ENCODE measurements around the gene PRKCH.
"Not testable (repeated sequence)": the region's sequence is repeated elsewhere in the genome, so short reads cannot be mapped to it uniquely, and the experiment has no call there.

PRKCH gene

DNA sequence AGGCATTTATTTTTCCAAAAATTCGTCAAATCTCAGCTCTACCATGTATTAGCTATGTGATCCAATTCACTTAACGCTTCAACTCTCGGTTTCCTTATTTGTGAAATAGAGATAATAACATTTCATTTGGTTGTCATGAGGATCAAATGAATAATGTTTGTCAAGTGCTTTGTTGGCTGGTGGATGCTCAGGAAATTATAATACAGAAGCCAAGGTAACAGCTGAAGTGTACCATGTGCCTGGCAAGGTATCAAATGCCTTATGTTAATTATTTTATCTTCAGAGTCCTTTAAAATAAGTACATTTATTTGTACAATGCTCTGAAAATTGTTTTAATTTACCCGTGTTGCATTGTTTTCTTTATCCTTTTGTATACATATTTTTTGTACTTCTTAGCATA lies 6.1 kb upstream of the PRKCH start:
- DNase-seq: no peak

DNA sequence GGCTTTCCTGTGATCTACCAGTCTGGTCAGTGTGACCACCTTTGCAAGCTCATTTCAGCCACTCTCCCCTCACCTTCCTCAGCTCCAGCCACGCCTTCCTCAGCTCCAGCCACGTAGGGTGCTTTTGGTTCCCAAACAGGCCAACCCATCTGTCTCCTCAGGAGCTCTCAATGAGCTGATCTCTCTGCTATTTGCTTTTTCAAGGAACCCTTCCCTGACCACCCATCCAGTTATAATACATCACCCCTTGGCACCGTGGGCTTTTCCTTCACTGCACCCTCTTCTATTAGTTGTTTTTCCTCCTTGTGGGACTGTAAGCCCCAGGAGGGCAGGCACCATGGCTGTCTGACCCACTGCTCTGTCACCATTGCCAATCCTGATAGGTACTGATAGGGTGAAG lies 2.3 kb upstream of the PRKCH start:
- DNase-seq: no peak

DNA sequence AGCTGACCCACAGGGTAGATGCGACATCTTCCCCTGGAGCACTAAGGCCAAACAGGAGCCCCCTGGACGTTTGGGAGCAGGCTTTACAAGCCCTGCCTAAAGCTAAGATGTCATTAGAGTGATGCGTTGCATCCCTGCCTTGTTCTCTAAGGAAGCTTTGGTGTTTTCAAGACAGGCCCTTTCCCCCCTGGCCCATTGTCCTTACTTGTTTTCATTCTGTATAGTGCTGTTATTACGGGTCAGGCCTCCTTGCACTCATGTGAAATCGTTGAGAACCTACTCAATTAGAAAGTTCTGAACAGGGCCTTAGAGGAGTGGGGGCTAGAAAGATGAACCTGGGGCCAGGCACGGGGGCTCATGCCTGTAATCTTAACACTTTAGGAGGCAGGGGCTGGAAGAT lies 1.7 kb upstream of the PRKCH start:
- DNase-seq: no peak

DNA sequence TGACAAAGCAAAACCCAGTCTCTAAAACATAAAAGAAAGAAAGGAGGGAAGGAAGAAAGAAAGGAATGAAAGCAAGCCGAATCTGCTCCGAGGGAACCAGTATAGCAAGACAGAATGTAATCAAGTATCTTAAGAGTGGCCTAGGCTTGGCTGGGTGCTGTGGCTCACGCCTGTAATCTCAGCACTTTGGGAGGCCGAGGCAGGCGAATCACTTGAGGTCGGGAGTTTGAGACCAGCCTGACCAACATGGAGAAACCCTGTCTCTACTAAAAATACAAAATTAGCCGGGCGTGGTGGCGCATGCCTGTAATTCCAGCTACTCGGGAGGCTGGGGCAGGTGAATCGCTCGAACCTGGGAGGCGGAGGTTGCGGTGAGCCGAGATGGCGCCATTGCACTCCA lies 1.2 kb upstream of the PRKCH start:
- not testable (repeated sequence) for DNase-seq

DNA sequence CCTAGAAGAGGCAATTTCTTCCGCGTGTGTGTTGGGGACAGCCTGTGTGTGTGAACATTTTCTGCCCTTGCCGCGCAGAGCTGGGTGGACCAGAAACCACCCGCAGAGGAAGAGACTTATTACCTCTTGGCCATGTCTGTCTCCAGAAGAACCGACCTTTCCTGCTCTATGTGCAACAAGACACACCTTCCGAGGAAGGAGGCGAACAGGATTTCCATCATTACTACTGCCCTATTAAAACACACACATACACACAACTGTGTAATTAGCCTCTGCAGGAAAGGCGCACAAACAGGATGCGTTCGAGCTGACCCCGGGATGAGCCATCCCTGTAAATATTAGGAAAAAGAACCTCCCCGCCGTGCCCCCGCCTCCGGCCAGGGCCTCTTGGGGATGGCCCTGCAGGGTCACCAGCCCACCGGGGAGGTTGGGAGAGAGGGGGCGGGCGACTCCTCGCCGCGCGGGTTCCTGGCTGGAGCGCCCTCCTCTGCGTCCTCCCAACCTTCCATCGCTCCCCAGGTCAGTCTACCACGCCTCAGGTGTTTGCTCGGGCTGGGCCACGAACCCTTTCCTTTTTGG lies 484 bp upstream of the PRKCH start:
- peak; percentile 28 for DNase-seq

DNA sequence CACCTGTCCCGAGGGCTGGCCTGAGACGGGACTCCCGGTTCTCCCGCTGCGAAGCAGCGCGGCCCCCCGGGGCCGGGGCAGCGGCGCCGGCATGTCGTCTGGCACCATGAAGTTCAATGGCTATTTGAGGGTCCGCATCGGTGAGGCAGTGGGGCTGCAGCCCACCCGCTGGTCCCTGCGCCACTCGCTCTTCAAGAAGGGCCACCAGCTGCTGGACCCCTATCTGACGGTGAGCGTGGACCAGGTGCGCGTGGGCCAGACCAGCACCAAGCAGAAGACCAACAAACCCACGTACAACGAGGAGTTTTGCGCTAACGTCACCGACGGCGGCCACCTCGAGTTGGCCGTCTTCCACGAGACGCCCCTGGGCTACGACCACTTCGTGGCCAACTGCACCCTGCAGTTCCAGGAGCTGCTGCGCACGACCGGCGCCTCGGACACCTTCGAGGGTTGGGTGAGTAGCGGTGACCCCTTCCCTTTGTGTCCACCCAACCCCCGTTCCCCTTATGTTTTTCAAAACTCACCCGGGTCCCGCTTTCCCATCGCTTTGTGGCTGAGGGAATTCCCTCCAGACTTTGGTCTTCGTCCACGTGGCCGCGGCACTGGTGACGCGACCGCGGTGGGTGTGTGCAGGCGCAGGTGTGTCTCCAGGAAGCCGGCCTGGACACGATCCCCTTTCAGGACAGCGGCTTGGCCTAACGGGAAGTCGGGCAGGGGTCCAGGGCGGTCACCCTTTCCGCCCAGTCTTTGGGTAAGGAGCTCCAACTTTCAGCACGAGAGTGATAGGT lies 826 bp downstream of the PRKCH start:
- no peak for DNase-seq

DNA sequence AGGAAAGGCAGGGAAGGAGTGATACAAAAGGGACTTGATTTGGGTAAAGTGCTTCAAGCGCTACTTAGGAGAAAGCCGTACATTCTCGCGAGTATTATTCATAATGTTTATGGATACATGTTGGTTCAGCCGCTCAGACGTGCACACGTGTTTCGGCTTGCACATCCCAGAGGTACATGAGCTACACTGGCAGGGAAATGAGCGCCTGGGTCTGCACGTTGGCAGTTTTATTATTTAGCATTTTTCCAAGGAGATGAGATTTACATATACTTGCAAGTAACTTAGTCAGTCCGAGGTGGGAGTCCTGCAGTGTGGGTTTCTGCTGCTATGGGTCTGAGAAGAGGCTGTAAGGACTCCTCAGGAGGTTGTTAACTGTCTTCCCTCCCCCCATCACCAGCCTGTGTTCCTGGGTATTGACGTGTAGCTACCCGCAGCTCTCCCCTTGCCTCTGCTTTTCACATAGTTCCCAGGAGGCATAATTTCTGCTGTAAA lies 1.5 kb downstream of the PRKCH start:
- DNase-seq: peak; percentile 39

DNA sequence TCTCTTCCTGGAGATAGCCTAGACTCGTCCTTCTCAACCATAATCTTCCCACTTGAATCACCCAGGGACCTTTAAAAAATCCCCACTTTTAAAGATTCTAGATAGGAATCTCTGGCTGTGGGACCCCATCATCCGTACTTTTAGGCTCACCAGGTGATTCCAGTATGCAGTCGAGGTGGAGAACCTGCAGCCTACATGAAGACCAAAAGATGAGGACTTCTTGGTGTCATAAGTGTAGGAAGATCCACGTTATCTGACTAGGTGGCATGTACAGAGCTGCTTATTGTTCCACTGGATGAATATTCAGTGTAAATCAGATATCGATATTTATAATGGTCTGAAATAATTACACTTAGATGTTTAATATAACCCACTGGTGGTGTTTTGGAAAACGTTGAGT lies 2.6 kb downstream of the PRKCH start:
- no peak for DNase-seq

DNA sequence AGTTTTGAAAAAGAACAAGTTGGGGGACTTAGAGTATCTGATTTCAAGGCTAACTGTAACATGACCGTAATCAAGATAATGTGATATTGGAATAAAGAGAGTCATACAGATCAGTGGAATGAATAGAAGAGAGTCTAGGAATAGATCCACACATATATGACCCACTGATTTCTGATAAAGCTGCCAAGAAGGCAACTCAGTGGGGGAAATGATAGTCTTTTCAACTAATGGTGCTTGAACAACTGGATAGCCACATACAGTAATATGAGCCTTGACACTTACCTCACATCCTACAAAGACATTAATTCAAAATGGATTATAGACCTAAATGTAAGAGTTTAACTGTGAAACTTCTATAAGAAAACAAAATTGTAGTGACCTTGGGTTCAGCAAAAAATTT lies 3.8 kb downstream of the PRKCH start:
- DNase-seq: no peak

DNA sequence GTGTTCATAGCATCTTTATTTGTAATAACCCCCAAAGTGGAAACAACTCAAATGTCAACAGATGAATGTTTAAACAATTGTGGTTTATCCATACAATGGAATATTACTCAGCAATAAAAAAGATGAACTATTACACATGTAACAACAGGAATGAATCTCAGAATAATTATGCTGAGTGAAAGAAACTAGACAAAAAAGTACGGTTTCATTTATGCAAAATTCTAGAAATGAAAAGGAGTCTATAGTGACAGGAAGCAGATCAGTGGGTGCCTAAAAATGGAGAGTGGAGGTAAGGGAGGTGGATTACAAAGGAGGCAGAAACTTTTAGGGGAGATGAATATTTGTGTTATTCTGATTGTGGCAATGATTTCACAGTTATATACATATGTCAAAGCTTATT lies 4.8 kb downstream of the PRKCH start:
- no peak for DNase-seq

DNA sequence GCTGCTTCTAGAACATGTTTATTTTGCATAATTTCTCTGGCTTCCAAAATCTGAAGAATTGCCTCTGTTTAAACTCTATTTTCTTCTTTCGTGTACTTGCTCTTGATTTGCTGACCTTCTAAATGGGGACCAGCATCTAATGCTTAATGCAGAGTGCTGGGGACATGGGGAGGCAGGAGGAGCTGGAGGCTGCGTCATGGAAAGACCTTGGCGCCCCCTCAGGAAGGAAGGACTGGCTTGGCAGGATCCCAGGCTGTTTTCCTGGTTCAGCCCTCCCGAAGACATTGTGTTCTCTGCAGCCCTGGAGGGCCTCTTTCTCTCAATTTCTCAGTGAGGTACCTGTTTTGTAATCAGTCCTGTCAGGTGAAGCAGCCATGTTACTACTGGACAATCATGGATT lies 5.5 kb downstream of the PRKCH start:
- no peak for DNase-seq

DNA sequence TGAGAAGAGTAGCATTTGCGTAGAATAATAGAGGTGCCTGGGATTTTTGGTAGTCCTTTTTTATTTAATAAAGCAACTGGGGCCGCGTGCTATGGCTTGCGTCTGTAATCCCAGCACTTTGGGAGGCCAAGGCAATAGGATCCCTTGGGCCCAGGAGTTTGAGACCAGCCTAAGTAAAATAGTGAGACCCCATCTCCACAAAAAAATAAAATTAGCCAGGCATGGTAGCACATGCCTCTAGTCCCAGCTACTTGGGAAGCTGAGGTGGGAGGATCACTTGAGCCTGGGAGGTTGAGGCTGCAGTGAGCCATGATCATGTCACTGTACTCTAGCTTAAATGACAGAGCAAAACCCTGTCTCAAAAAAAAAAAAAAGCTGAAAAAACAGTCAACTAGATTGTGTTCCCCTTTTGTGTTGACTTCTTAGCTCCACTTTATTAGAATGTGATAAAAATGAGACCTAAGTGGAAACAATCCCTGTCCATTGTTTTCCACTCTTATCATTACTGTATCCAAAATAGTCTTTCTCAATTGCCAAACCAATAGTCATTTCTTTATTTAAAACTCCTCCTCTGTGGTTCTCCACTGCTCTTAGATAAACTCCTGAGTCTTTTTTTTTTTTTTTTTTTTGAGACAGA lies 7.4 kb downstream of the PRKCH start:
- DNase-seq: no peak

DNA sequence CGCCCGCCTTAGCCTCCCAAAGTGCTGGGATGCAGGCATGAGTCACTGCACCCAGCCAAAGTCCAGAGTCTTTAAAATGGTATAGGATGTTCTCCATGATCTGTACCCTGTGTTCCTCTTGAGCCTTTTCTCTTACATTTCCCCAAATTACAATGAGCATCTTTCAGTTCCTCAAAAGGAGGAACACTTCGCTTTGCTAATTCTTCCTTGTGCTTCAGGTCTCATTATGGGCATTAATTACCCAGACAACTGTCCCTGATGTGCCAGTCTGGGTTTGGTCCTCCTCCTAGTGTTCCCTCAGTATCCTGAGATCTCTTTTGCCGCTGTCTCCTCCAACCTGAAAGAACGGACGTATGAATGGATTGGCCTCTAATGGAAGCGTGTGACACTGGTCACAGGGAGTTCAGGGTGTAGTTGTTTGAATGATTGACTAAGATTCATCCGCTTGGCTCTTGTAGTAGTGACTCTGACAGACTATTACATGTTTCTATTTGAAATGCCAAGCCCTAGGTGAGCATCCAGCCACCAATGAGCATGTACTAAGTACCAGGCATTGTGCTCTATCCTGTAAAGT lies 8.2 kb downstream of the PRKCH start:
- DNase-seq: no peak

DNA sequence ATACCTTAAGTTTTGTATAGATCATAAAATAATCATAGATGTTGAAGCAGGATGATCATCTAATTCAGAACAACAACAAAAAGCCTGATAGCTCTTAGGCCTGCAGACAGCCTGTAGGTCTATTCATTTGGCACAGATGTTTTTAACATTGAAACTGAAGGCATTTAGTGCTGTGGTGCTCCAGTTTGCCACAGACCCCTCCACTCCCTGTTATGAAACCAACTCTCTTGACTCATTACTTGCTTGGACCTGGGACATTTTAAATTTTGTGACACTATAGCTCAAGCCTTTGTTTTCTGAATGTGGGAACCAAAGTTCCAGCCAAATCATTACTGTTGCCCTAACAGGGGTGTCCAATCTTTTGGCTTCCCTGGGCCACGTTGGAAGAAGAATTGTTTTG lies 9.1 kb downstream of the PRKCH start:
- no peak for DNase-seq

DNA sequence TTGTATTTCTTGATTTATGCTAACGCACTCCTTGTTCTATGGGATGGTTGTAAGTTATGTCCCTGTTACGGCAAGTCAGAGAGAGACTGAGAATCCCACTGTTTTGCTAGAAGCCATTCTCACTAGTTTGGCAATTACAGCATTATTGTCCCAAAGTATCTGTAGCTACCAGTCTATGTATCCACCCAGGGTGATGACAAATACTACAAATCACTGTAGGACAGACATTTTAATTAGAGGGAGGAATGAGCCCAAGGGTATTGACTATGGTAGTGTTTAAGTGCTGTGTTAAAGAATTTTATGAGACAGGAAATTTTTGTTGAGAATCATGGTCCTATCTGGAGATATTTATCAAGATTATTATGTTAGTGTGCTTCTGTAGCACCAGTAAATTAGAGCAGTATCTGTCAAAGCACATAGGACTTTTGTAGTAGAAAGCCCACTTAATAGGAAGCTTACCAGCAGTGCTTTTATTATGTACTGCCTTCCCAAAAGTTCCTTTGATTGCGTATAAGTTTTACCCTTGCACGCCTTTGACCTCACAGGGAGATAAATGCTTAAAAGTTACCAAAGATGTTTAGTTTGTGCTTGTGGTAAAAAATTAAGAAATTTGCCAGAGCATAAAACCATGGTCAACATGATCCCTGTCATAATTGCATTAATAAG lies 10.7 kb downstream of the PRKCH start:
- DNase-seq: no peak

DNA sequence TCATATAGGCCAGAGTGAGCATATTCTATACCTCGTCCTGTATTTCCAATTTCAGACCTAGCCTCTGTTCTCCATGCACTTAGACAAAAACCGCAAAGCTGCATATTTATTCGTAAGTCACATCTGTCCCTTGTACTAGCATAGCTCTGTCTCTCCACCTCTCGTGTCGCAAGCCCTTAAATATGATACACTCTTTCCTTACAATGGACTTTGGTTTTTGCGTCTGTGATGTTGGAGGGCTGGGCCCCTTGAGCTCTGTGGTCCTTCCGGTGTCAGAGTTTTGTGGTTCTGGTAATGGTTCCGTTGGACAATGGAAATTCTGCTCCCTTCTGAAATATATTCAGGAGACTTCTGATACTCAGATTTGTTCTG lies 11.3 kb downstream of the PRKCH start:
- DNase-seq: no peak

DNA sequence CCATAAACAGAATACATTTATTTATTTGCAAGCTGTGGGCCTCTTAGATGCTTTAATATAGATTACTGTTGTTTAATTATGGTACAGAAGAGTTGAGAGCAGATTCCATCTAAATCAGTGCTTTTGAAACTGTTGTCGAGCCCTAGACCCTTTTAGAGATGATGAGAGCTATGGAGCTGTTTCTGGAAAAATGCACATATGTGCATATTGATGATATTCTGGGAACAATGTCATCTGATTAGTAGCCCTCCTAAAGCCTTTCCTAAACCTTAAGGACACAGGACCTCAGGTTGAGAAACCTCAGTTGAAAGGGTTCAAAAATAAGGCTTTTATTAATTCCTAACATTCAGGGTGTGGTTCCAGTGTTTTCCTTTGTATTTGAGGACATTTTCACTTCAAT lies 11.7 kb downstream of the PRKCH start:
- no peak for DNase-seq

DNA sequence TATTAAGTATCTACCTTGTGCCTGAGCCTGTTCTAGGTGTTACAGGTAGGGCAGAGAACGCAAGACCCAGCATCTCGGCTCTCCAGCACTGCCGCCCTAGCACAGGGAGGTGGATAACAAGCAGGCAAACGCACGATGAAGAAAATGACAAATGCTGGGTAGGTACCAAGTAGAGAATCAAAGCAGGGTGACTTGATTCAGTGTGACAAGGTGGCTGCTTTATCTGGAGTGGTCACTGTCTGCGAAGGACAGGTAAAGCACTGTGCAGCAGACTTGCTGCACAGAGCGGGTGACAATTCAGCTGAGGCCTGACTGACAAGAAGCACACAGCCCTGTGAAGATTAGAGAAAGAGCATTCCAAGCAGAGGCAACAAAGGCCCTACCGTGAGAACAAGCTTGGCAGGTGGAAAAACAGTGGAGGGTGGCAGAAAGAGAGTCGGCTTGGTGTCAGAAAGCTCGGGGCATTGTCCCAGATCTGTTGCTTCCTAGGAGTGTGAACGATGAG lies 12.9 kb downstream of the PRKCH start:
- no peak for DNase-seq

DNA sequence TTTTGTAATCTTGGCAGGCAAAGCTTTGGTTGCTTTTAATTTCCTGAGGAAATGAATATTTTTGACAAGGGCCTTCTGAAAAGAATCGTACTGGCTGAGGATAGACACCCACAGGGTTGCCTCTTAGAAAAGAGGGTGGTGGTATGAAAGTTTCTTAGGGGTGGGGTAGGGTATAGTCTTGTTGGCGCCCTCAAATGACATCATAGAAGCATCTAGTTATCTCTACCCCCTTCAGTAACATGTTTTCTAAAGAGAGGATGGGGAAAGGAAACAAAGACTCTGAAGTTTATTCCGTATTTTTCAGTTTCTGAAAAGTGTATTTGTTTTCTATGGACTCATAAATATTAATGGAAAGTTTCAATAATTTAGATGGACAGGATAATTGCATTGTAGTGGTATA lies 13.7 kb downstream of the PRKCH start:
- no peak for DNase-seq

DNA sequence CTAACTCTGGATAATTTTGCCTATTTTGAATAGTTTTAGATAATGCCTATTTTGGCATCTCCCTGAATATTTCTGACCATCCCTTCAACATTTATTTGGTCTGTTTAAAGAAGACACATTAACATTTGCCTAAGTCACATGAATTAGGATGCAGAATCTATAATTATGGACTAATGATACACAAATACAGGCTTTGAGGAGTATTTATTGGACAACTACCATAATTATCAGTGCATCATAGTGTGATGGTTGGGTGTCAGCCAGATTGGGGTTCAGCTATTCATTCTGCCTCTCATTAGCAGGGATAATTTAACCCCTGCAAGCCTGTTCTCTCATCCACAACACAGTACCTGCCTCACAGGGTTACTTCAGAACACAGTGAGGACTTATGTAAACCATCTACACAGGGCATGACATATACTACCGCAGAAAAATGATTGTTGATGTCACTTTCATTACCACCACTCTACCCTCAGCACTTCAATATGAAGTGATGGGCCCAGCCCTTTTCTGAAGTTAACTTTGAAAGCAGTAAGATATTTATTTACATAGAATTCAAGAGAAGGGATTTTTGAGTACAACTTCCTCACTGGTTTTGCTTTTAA lies 14.4 kb downstream of the PRKCH start:
- DNase-seq: no peak

DNA sequence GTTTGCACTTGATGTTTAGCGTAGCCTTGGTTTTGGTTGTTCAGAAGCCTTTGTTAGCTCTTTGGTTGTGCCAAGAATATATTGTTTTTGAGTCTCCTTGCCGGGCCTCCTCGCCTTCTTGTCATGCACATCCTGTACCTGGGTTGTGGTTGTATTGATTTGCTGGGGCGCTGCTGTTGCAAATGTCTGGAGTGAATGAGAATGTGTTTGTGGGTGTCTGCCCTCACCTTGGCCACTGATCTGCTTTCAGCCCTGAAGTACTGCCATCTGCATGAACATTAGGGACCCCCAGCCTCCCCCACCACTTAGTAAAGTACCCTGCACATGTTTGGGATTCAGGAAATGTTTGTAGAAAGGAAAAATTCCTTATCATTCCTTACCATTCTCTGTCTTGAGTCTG lies 16.5 kb downstream of the PRKCH start:
- no peak for DNase-seq

DNA sequence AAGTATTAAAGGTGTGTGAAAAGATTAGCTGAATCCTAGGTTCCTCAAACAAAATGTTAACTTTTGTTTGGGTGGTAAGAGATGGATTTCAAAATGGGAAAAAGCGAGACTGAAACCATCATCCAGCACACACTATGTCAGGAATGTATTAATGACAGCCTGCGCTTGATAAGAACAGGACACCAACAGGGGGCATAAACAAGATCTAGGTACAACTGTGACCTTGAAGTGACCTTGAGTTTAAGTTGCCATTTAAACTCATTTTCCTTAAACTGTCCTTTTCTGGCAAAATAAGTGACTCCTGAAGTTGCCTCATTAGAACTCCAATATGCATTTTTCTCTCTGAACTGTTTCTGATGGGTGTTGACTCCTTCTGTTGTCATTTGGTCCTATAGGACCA lies 17.1 kb downstream of the PRKCH start:
- no peak for DNase-seq
